Heart left ventricle (tissue), 16 donors: ENCODE measurements around the gene PREB. TPM values are rescaled to one million over a fixed set of nuclear protein-coding genes. Genes with fewer than 3 reads are reported as not detected.
"Not testable (repeated sequence)": the region's sequence is repeated elsewhere in the genome, so short reads cannot be mapped to it uniquely, and the experiment has no call there.

Source experiments
- ATAC-seq, 4 donors: fragments of 200-7000 bp; cut with Tn5 transposase; one replicate each; pipeline ENCODE4 v1.9.1; 2020 to 2022; ENCODE audit warnings: moderate library complexity in 4 of 4, mild to moderate bottlenecking in 3 of 4, moderate number of reproducible peaks in 1 of 4
- DNase-seq, 5 donors: peaks; one replicate each; pipeline ENCODE4 v3.0.0-alpha.2; 2020
- H3K27ac ChIP-seq, 12 donors: fragments of 200-600 bp; sonication (generic) in 4 of 12; one replicate each; pipeline versions ENCODE4 v1.5.0 to v1.8.0; 2016 to 2022; ENCODE audit warnings: mild to moderate bottlenecking in 2 of 12
- H3K27me3 ChIP-seq, 9 donors: fragments of 200-600 bp; sonication (generic) in 2 of 9; one replicate each; pipeline versions ENCODE4 v1.5.1 to v1.8.0; 2016 to 2022; ENCODE audit warnings: mild to moderate bottlenecking in 3 of 9
- H3K36me3 ChIP-seq, 9 donors: fragments of 200-600 bp; sonication (generic) in 2 of 9; one replicate each; pipeline versions ENCODE4 v1.5.0 to v1.8.0; 2018 to 2022; ENCODE audit warnings: mild to moderate bottlenecking in 2 of 9
- H3K4me1 ChIP-seq, 12 donors: fragments of 200-600 bp; sonication (generic) in 4 of 12; one replicate each; pipeline versions ENCODE4 v1.5.0 to v1.8.0; 2016 to 2022; ENCODE audit warnings: mild to moderate bottlenecking in 3 of 12
- H3K4me3 ChIP-seq, 12 donors: fragments of 200-600 bp; sonication (generic) in 4 of 12; one replicate each; pipeline versions ENCODE4 v1.5.0 to v1.8.0; 2017 to 2022; ENCODE audit warnings: mild to moderate bottlenecking in 9 of 12, moderate library complexity in 4 of 12
- H3K9me3 ChIP-seq, 12 donors: fragments of 200-600 bp; sonication (generic) in 4 of 12; one replicate each; pipeline versions ENCODE4 v1.5.0 to v1.8.0; 2016 to 2022; ENCODE audit warnings: mild to moderate bottlenecking in 1 of 12
- CTCF ChIP-seq, 12 donors: fragments of 200-600 bp; sonication (generic) in 4 of 12; IDR thresholded peaks; one replicate each; pipeline versions ENCODE4 v1.5.0 to v1.8.0; 2018 to 2022; ENCODE audit warnings: antibody characterized with exemption in 12 of 12, mild to moderate bottlenecking in 5 of 12
- POLR2A ChIP-seq, 2 donors: fragments of 450-650 bp; IDR thresholded peaks; one replicate each; pipeline ENCODE4 v1.6.1; 2017; ENCODE audit warnings: antibody characterized with exemption in 2 of 2, mild to moderate bottlenecking in 2 of 2, moderate library complexity in 2 of 2
- WGBS, 4 donors: extraction: QIAGEN DNeasy Blood & Tissue Kit in 2 of 4; methylation state at CpG; one replicate each; pipeline versions ENCODE4 v1.1.5 to v1.1.7; 2013 to 2018; 5-methylcytosine and 5-hydroxymethylcytosine counted together
- intact Hi-C, 10 donors: fragments of 100-400 bp; cut with DNase I; formaldehyde crosslinking; loops; one replicate each; pipeline versions ENCODE4 v1.11.1 to v1.14.2; 2022
- polyA plus RNA-seq, 2 donors: library from polyadenylated mRNA; stranded (reverse); fragments of 200-250 nt; gene quantifications; one replicate each; pipeline ENCODE4 v1.2.3, GENCODE V29; 2013
- total RNA-seq, 9 donors: library from RNA; depleted of rRNA in 2 of 9; stranded (reverse); fragments of >200 nt in 2 of 9; fragmentation: NEBNext Ultra II Directional in 3 of 9; extraction: Animal tissue kit (Norgen Biotek cat#: 25700) in 3 of 9; gene quantifications; one replicate each; pipeline versions ENCODE4 v1.1.0 to v1.2.4, GENCODE V29; 2016 to 2023
- donor health status: ischemic (EF 13 %, LVEDD 7.1; RV severe dilation, severe dysfunction).
- donor health status: healthy with polysubstance abuse.
- donor health status: DM: no; HTN: yes; CAD: no.
- donor health status: DM: no; HTN: no; CAD: no.
- donor health status: ischemic (EF 25% LVEDD 6.9; RV normal size, moderate dysfunction).
- donor health status: ischemic (EF 25% LVEDD 5.7; RV mildly dilated, moderate dysfunction).
- donor health status: healthy.
- donor health status: DM: yes; HTN: yes; CAD: no.
- donor health status: ischemic (EF 35%, LVEDD 5.7; RV mildly dilated, moderate dysfunction).
- donor health status: nonischemic (EF 11% LVEDD 7.7; RV severe dilation, severe dysfunction).
- donor health status: DM: yes; HTN: yes; CAD: no.
- donor health status: PGD.
- donor health status: ischemic (EF 29% LVEDD 5.4; RV normal size, mild dysfunction).
- donor health status: nonischemic (EF 23%, LVEDD 6.1; RV moderate dilation, normal function).

PREB gene
- total and polyA plus RNA-seq, 11 donors, result 41.1 to 99.4 (median 49.3) TPM

DNA sequence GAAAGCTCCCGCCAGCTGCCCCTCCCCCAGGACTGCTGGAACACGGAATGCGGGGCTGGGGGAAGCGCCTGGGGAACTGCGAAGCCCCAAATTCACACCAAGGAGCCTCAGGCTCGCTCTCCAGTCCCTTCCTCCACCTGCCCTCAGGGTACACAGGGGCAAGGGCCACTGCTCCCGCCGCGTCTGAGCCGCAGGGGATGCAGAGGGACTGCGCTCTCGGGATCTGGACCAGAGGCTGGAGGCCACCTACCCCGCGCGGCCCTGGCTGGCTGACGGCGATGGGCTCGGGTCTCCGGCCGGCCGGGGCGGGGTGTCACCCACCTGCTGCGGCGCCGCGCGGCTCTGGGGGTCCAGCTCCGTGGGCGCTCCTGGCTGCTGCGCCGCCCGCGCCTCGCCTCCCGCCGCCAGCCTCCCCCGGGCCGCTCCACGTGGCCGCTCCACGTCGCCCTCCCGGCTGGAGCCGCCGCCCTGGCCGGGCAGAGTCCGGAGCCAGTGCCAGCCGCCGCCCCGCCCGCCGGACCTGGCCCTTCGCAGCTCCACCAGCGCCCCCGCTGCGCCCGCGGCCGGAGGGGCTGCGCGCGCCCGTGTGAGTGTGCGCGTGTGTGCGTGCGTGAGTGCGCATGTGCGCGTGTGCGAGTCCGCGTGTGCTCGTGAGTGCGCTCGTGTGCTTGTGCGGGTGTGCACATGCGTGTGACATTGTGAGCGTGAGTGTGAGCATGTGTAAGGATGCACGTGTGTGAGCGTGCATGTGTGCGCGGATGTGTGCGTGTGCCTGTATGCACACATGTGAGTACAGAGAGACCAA is 15.7 kb downstream of the PREB start, which contains the start of gene CGREF1:
Gene CGREF1, minus strand, starts transcription at position 604 of the 805 bp plus-strand sequence. CDS start 14,762 bp downstream, outside the sequence.
- H3K27me3 ChIP-seq, result peaks cover 0 to 28% (median 17%) of the 10 kb centered on the region in 9 donors
- H3K36me3 ChIP-seq, result no peaks in the 10 kb centered on the region
- peak within 1 kb of the TSS in 11 of 12 donors; percentile 14 to 51 (median 39) for H3K4me3 ChIP-seq
- TF ChIP-seq CTCF (IDR thresholded peaks at IDR 0.05) (no peak), POLR2A (IDR thresholded peaks at IDR 0.05) (no peak)
- intact Hi-C loops, result no loop called here
- WGBS, 4 donors, result 4 to 18% (median 8%) methylated on average over 21 to 84 of the region's 84 CpGs
- peak in 1 of 4 donors; percentile 18 for ATAC-seq
- H3K9me3 ChIP-seq, result no peaks in the 10 kb centered on the region
- no peak for DNase-seq
- peaks cover 0 to 22% (median 10%) of the 10 kb centered on the region in 12 donors for H3K4me1 ChIP-seq
- H3K27ac ChIP-seq, result no peak within 1 kb of the TSS

GRCh38 chr2:27117995-27118524 is 16.4 kb downstream of the PREB start:
- Histone ChIP-seq H3K36me3 (no peaks in the 10 kb centered on the region), H3K4me1 (peaks cover 0 to 18% (median 8%) of the 10 kb centered on the region in 12 donors), H3K27me3 (peaks cover 0 to 28% (median 17%) of the 10 kb centered on the region in 9 donors), H3K4me3 (peak overlapping the region in 10 of 12 donors; percentile 14 to 51 (median 40)), H3K9me3 (no peaks in the 10 kb centered on the region), H3K27ac (no peak overlapping the region)
- no peak for ATAC-seq
- DNase-seq, result no peak
- intact Hi-C loops, result no loop called here
- 22 to 62% (median 24%) methylated on average over 3 to 14 of the region's 14 CpGs for WGBS, 4 donors
- no peak for TF ChIP-seq CTCF (IDR thresholded peaks at IDR 0.05)
- TF ChIP-seq POLR2A (IDR thresholded peaks at IDR 0.05), result no peak

GRCh38 chr2:27115519-27115918 is 18.9 kb downstream of the PREB start:
- intact Hi-C loops, result no loop called here
- ATAC-seq (no peak), DNase-seq (no peak)
- 57 to 67% (median 66%) methylated on average over 2 of the region's 2 CpGs for WGBS, 4 donors
- Histone ChIP-seq H3K4me3 (no peak overlapping the region), H3K27me3 (peaks cover 0 to 28% (median 17%) of the 10 kb centered on the region in 9 donors), H3K4me1 (peaks cover 0 to 11% (median 4%) of the 10 kb centered on the region in 12 donors), H3K27ac (no peak overlapping the region), H3K36me3 (no peaks in the 10 kb centered on the region), H3K9me3 (no peaks in the 10 kb centered on the region)
- no peak for TF ChIP-seq CTCF (IDR thresholded peaks at IDR 0.05)
- no peak for TF ChIP-seq POLR2A (IDR thresholded peaks at IDR 0.05)

DNA sequence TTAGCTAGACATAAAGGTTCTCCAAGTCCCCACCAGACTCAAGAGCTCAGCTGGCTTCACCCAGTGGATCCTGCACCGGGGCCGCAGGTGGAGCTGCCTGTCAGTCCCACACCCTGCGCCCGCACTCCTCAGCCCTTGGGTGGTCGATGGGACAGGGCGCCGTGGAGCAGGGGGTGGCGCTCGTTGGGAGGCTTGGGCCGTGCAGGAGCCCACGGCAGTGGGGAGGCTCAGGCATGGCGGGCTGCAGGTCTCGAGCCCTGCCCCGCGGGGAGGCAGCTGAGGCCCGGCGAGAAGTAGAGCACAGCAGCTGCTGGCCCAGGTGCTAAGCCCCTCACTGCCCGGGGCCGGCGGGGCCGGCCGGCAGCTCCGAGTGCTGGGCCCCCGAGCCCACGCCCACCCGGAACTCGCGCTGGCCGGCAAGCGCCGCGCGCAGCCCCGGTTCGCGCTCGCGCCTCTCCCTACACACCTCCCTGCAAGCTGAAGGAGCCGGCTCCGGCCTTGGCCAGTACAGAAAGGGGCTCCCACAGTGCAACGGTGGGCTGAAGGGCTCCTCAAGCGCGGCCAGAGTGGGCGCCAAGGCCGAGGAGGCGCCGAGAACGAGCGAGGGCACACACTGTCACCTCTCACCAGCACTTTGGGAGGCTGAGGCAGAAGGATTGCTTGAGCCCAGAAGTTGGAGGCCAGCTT is 22.9 kb downstream of the PREB start:
- H3K36me3 ChIP-seq, H3K4me3 ChIP-seq, intact Hi-C loops, H3K4me1 ChIP-seq, H3K27me3 ChIP-seq, H3K9me3 ChIP-seq, DNase-seq, H3K27ac ChIP-seq, ATAC-seq: not testable (repeated sequence)
- WGBS, 4 donors, result 82 to 92% (median 89%) methylated on average over 16 to 49 of the region's 49 CpGs

GRCh38 chr2:27110603-27111352 is 23.7 kb downstream of the PREB start:
- H3K27ac ChIP-seq, intact Hi-C loops, H3K4me3 ChIP-seq, H3K36me3 ChIP-seq, H3K27me3 ChIP-seq, H3K4me1 ChIP-seq, ATAC-seq, H3K9me3 ChIP-seq, DNase-seq: not testable (repeated sequence)
- 81 to 84% (median 83%) methylated on average over 24 of the region's 24 CpGs for WGBS, 4 donors
